Measurements from ENCODE around the gene RYR3. TPM values are rescaled to one million over a fixed set of nuclear protein-coding genes. Genes with fewer than 3 reads are reported as not detected.

RYR3 gene
- total RNA-seq, 1 donor from 2014 or later: 0.07 TPM

DNA sequence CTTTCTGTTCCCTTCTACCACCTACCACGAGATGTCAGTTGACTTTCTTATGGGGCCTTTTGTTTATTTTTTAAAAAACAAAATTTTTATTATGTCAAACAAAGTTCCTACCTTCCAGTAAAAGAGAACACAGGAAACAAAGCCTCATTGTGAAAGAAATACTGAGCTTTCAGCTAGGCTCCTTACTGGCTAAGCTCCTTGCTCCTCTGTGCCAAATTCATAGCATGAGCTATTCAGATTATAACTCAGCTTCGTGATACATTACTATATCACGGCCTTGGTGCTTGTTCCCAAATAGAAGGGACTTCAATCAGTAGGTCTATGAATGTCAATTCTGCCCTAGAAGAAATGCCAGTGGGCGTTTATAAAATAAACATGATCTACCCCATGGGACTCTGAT is 511.7 kb downstream of the RYR3 start:
- no peaks in the 10 kb centered on the region for H3K9me3 Mint-ChIP-seq (ENCODE audit: low read depth)
- H3K4me1 Mint-ChIP-seq (ENCODE audit: low read depth): no peaks in the 10 kb centered on the region
- no peak overlapping the region for H3K4me3 Mint-ChIP-seq (ENCODE audit: unreplicated experiment)
- no peaks in the 10 kb centered on the region for H3K27me3 Mint-ChIP-seq (ENCODE audit: low read depth)
- TF ChIP-seq, protein P1, sequence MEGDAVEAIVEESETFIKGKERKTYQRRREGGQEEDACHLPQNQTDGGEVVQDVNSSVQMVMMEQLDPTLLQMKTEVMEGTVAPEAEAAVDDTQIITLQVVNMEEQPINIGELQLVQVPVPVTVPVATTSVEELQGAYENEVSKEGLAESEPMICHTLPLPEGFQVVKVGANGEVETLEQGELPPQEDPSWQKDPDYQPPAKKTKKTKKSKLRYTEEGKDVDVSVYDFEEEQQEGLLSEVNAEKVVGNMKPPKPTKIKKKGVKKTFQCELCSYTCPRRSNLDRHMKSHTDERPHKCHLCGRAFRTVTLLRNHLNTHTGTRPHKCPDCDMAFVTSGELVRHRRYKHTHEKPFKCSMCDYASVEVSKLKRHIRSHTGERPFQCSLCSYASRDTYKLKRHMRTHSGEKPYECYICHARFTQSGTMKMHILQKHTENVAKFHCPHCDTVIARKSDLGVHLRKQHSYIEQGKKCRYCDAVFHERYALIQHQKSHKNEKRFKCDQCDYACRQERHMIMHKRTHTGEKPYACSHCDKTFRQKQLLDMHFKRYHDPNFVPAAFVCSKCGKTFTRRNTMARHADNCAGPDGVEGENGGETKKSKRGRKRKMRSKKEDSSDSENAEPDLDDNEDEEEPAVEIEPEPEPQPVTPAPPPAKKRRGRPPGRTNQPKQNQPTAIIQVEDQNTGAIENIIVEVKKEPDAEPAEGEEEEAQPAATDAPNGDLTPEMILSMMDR (IDR thresholded peaks at IDR 0.05): no peak
- H3K27ac Mint-ChIP-seq (ENCODE audit: unreplicated experiment): no peak overlapping the region
- H3K36me3 Mint-ChIP-seq (ENCODE audit: low read depth): no peaks in the 10 kb centered on the region
- no peak for DNase-seq (ENCODE audit: low spot score)

DNA sequence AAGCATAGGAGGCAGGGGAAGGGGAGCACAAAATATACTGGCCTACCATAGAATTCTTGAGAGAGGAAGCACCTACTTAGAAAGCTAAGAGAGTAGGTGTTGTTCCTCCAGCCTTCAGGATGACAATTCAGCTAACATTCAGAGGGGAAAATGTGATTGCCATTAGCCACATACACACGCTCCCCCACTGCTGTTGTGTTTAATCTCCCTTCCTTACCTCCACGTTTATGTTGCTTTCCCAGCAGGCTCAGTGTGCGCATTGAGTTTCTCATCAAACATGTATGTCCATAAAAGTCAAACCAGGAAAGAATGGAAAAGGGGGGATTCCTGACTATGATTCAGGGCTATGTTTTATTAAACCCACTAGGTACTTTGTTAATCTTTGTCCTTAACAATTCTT is 512.4 kb downstream of the RYR3 start:
- TF ChIP-seq, protein P1 (IDR thresholded peaks at IDR 0.05): no peak
- Mint-ChIP-seq H3K27me3 (ENCODE audit: low read depth) (no peaks in the 10 kb centered on the region), H3K9me3 (ENCODE audit: low read depth) (peaks cover 2% of the 10 kb centered on the region)

DNA sequence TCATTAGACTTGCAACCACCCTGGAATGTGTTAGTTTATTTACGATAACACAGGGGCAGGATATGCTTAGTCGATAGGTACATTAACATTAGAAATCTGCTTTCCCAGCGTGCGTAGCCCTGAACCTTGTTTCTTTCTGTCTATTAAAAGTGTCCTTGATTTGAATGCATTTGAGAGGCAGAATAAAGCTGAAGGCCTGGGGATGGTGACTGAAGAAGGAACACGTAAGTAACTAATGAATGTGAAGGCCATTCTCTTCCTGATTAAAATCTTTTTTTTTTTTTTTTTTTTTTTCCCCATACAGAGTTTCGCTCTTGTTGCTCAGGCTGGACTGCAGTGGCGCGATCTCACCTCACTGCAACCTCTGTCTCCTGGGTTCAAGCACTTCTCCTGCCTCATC is 514.7 kb downstream of the RYR3 start:
- Mint-ChIP-seq H3K36me3 (ENCODE audit: low read depth) (no peaks in the 10 kb centered on the region), H3K4me3 (ENCODE audit: unreplicated experiment) (no peak overlapping the region), H3K27ac (ENCODE audit: unreplicated experiment) (no peak overlapping the region), H3K4me1 (ENCODE audit: low read depth) (no peaks in the 10 kb centered on the region), H3K27me3 (ENCODE audit: low read depth) (no peaks in the 10 kb centered on the region), H3K9me3 (ENCODE audit: low read depth) (peaks cover 3% of the 10 kb centered on the region)
- TF ChIP-seq, protein P1 (IDR thresholded peaks at IDR 0.05): no peak
- no peak for DNase-seq (ENCODE audit: low spot score)

More for the DNA sequence above, 512.4 kb downstream of the RYR3 start:
- no peak for DNase-seq (ENCODE audit: low spot score)
- Mint-ChIP-seq H3K27ac (ENCODE audit: unreplicated experiment) (no peak overlapping the region), H3K4me1 (ENCODE audit: low read depth) (no peaks in the 10 kb centered on the region), H3K4me3 (ENCODE audit: unreplicated experiment) (no peak overlapping the region), H3K36me3 (ENCODE audit: low read depth) (no peaks in the 10 kb centered on the region)

DNA sequence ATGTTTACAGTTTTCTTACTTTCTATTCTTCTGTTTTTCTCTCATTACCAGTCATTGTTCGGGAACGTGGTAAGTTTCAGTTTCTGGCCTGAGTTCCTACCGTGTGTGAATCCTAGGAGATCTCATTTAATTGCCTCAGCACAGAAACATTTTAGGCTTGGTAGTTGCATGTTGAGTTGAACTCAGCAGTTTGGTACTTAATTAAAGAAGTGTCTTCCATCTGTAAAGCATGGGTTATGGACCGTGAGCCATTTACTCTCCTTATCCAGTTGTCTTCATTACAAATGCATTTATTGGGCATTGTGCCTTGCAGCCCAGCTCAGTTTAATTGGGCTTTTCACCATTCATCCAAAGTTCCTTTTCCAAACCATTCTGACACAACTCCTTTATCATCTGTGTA is 515.4 kb downstream of the RYR3 start:
- Mint-ChIP-seq H3K27me3 (ENCODE audit: low read depth) (no peaks in the 10 kb centered on the region), H3K4me3 (ENCODE audit: unreplicated experiment) (no peak overlapping the region), H3K4me1 (ENCODE audit: low read depth) (no peaks in the 10 kb centered on the region), H3K27ac (ENCODE audit: unreplicated experiment) (no peak overlapping the region), H3K36me3 (ENCODE audit: low read depth) (no peaks in the 10 kb centered on the region), H3K9me3 (ENCODE audit: low read depth) (peaks cover 3% of the 10 kb centered on the region)
- TF ChIP-seq, protein P1 (IDR thresholded peaks at IDR 0.05): no peak
- no peak for DNase-seq (ENCODE audit: low spot score)

DNA sequence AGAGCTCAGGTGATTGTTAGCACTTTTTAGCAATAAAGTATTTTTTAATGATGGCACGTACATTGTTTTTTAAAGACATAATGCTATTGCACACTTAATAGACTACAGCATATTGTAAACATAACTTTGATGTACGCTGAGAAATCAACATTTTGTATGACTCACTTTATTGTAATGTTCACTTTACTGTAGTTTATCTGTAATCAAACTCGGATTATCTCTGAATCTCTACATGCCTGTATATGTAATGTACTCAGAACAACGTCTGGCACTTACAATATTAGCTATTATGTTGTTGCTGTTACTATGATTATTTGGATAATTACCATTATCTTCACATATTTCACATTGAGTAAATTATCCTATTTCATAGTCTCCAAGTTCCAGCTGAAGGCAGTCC is 519.6 kb downstream of the RYR3 start:
- no peak overlapping the region for H3K4me3 Mint-ChIP-seq (ENCODE audit: unreplicated experiment)
- H3K27me3 Mint-ChIP-seq (ENCODE audit: low read depth): no peaks in the 10 kb centered on the region
- TF ChIP-seq, protein P1 (IDR thresholded peaks at IDR 0.05): no peak
- H3K27ac Mint-ChIP-seq (ENCODE audit: unreplicated experiment): no peak overlapping the region
- DNase-seq (ENCODE audit: low spot score): no peak
- H3K9me3 Mint-ChIP-seq (ENCODE audit: low read depth): peaks cover 3% of the 10 kb centered on the region
- no peaks in the 10 kb centered on the region for H3K4me1 Mint-ChIP-seq (ENCODE audit: low read depth)
- H3K36me3 Mint-ChIP-seq (ENCODE audit: low read depth): no peaks in the 10 kb centered on the region

Measured in chondrocyte (in vitro differentiated cells).